Skeletal muscle cell (primary cell): Measurements from ENCODE around the gene AFF3.

Source experiments
- DNase-seq: peaks from one replicate; pipeline ENCODE4 v3.0.0-alpha.2; 2010; ENCODE audit warnings: low read depth
- H3K4me3 ChIP-seq: 2 replicates; pipeline ENCODE4 v1.5.1; 2011; ENCODE audit warnings: low read depth, mild to moderate bottlenecking, control low read depth, low read length, moderate library complexity

AFF3 gene

GRCh38 chr2:99822474-99823207, 319.7 kb downstream of the AFF3 start:
- H3K4me3 ChIP-seq: no peak overlapping the region
- no peak for DNase-seq

GRCh38 chr2:99821984-99822383, 320.4 kb downstream of the AFF3 start:
- no peak for DNase-seq
- no peak overlapping the region for H3K4me3 ChIP-seq

- H3K4me3 ChIP-seq: no peak overlapping the region
- no peak for DNase-seq
Observed at GRCh38 chr2:99821572-99821971, 320.8 kb downstream of the AFF3 start.

- no peak overlapping the region for H3K4me3 ChIP-seq
- no peak for DNase-seq
Observed at GRCh38 chr2:99821039-99821438, 321.4 kb downstream of the AFF3 start.

GRCh38 chr2:99819766-99820165, 322.6 kb downstream of the AFF3 start:
- no peak for DNase-seq
- no peak overlapping the region for H3K4me3 ChIP-seq

- H3K4me3 ChIP-seq: no peak overlapping the region
- no peak for DNase-seq
Observed at GRCh38 chr2:99818842-99819241, 323.5 kb downstream of the AFF3 start.

GRCh38 chr2:99816908-99817307, 325.5 kb downstream of the AFF3 start:
- H3K4me3 ChIP-seq: no peak overlapping the region
- DNase-seq: no peak

GRCh38 chr2:99812426-99812825, 330.0 kb downstream of the AFF3 start:
- no peak for DNase-seq
- H3K4me3 ChIP-seq: no peak overlapping the region

- peak; percentile 42 for DNase-seq
- H3K4me3 ChIP-seq: no peak overlapping the region
Observed at GRCh38 chr2:99811544-99811943, 330.8 kb downstream of the AFF3 start.

- no peak overlapping the region for H3K4me3 ChIP-seq
- no peak for DNase-seq
Observed at GRCh38 chr2:99810225-99810624, 332.2 kb downstream of the AFF3 start.

GRCh38 chr2:99809259-99809900, 333.0 kb downstream of the AFF3 start:
- DNase-seq: peak; percentile 22
- H3K4me3 ChIP-seq: no peak overlapping the region

- DNase-seq: no peak
- no peak overlapping the region for H3K4me3 ChIP-seq
Observed at GRCh38 chr2:99808361-99809200, 333.8 kb downstream of the AFF3 start.

- DNase-seq: peak; percentile 30
- H3K4me3 ChIP-seq: no peak overlapping the region
Observed at GRCh38 chr2:99806758-99807157, 335.6 kb downstream of the AFF3 start.

GRCh38 chr2:99805930-99806476, 336.4 kb downstream of the AFF3 start:
- no peak for DNase-seq
- H3K4me3 ChIP-seq: no peak overlapping the region

- DNase-seq: no peak
- no peak overlapping the region for H3K4me3 ChIP-seq
Observed at GRCh38 chr2:99803846-99804245, 338.5 kb downstream of the AFF3 start.

GRCh38 chr2:99802734-99803133, 339.7 kb downstream of the AFF3 start:
- no peak for DNase-seq
- no peak overlapping the region for H3K4me3 ChIP-seq

GRCh38 chr2:99801327-99801901, 341.0 kb downstream of the AFF3 start:
- DNase-seq: no peak
- no peak overlapping the region for H3K4me3 ChIP-seq

- no peak for DNase-seq
- H3K4me3 ChIP-seq: no peak overlapping the region
Observed at GRCh38 chr2:99797475-99797874, 344.9 kb downstream of the AFF3 start.

- DNase-seq: no peak
- H3K4me3 ChIP-seq: no peak overlapping the region
Observed at GRCh38 chr2:99794414-99794813, 348.0 kb downstream of the AFF3 start.

- no peak overlapping the region for H3K4me3 ChIP-seq
- no peak for DNase-seq
Observed at GRCh38 chr2:99793022-99793421, 349.4 kb downstream of the AFF3 start.
